Stimulated activated CD4-positive, alpha-beta T cell treated with anti-CD3 and anti-CD28 coated beads, Interleukin-15, amount 100 ng/mL, for 1 hour (primary cell): Measurements from ENCODE around the gene ASGR2.
"Not testable (repeated sequence)": the region's sequence is repeated elsewhere in the genome, so short reads cannot be mapped to it uniquely, and the experiment has no call there.

Source experiments
- DNase-seq, 2 donors: peaks; one replicate each; pipeline ENCODE4 v3.0.0-alpha.2; 2020; ENCODE audit warnings: low read depth in 1 of 2, low spot score in 1 of 2

The ASGR2 gene

DNA sequence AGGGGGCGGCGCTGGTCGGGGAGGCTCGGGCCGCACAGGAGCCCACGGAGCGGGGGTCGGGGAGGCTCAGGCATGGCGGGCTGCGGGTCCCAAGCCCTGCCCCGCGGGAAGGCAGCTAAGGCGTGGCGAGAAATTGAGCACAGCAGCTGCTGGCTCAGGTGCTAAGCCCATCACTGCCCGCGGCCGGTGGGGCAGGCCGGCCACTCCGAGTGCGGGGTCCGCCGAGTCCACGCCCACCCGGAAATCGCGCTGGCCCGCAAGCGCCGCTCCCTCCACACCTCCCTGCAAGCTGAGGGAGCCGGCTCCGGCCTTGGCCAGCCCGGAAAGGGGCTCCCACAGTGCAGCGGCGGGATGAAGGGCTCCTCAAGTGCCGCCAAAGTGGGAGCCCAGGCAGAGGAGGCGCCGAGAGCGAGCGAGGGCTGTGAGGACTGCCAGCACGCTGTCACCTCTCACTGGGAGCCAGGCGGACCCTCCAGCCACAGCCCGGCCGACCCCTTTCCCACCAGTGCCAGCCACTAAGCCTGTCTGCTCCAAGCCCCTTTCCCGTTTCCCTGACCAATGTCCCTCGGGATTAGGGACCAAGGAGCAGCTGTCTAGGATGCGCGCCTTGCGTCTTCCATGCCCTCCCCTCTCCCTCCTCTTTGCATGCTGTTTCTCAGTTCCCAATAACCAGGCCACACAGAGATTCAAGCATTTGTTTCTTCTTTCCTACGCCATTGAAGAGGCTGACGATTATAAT, 13.8 kb downstream of the ASGR2 start:
- not testable (repeated sequence) for DNase-seq

DNA sequence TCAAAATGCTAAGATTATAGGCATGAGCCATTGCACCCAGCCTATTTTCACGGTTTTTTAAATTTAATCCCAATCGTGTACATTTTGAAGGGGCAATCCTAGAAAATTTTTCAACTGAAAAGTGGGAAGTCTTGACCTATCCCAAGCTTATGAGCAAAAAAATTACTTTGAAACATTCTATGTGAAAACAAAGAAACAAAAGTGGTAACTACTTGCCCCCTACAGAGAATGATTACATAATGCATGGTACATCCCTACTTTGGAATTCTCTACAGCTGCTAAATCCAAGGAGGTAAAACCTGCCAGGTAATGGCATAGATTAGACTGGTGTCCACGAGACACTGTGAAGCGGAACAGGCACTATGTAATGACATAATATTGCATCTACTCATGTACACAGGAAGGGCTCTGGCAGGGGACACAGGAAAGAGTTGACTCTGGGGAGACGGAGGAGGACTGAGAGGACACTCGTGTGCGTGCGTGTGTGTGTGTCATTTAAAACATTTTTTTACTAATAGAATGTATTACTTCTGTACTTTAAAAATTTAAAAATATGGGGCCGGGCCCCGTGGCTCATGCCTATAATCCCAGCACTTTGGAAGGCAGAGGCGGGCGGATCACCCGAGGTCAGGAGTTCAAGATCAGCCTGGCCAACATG, 15.7 kb downstream of the ASGR2 start:
- DNase-seq: no peak

DNA sequence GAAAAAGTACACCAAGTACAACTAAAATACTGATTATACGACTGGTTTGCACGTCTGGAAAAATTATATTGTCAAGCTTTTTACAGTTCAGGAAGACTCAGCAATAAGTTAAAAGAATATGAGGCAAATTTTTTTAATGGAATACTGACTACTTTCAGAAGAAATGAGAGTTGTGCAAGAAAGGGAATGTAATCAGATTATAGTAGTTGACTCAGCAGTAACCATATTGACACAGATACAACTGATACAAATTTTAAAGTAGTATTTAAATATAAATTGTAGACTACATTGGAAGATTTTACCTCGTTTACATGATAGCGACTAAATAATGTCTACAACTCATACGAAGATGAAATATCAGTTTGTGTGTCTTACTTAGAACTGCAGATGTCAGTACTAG, 16.7 kb downstream of the ASGR2 start:
- no peak for DNase-seq

DNA sequence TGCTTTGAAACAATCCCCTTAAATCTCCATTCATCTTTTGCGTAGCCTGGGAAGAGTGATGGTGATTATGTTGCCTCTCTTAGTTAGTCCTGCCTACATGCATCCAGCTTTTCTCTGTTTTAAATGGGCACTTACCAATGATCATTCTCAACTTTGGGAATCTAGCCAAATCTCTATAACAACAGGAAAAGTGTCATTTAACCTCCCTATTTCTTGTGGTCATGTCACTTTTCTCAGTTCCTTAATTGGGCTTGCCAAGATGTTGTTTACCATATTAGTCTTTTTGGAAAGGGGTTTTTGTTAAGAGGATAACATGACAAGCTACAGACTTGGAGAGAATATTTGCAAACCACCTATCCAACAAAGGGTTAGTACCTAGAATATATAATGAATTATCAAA, 19.0 kb downstream of the ASGR2 start:
- DNase-seq: no peak

DNA sequence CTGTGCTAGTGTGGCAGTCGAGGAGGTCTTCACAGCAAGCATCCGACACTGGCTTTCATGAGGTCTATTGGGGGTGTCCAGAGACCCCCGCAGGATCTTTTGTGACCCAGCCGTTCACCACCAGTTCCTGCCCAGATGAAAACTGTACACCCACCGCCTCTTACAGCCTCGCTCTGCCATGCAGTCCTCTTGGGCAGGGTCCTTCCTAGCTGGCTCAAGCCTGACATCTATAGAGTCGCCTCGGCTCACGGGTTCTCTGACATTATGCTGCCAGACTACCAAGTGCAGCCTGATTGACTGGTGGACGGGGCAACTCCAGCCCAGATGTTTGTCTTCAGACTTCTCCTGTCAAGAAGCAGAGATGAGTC, 20.0 kb downstream of the ASGR2 start:
- DNase-seq: no peak

DNA sequence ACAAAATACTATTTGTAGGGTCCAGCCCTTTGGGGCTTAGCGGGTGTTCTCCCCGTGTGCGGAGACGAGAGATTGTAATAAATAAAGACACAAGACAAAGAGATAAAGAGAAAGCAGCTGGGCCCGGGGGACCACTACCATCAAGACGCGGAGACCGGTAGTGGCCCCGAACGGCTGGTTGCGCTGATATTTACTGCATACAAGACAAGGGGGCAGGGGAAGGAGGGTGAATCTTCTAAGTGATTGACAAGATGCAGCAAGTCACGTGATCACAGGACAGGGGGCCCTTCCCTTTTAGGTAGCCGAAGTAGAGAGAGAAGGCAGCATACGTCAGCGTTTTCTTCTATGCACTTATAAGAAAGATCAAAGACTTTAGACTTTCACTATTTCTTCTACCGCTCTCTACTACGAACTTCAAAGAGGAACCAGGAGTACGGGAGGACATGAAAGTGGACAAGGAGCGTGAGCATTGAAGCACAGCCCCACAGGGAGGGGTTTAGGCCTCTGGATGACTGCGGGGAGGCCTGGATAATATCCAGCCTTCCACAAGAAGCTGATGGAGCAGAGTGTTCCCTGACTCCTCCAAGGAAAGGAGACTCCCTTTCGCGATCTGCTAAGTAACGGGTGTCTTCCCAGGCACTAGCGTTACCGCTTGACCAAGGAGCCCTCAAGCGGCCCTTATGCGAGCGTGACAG, 23.2 kb downstream of the ASGR2 start:
- DNase-seq: not testable (repeated sequence)

DNA sequence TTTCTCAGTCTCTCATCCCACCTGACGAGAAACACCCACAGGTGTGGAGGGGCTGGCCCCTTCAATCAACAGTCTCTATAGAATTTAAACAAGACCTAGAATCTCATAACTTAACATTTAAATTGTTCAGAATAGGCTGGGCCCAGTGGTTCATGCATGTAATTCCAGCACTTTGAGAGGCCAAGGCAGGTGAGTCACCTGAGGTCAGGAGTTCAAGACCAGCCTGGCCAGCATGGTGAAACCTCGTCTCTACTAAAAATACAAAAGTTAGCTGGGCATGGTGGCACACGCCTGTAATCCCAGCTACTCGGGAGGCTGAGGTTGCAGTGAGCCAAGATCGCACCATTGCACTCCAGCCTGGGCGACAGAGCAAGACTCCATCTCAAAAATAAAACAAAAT, 25.1 kb downstream of the ASGR2 start:
- DNase-seq: not testable (repeated sequence)

DNA sequence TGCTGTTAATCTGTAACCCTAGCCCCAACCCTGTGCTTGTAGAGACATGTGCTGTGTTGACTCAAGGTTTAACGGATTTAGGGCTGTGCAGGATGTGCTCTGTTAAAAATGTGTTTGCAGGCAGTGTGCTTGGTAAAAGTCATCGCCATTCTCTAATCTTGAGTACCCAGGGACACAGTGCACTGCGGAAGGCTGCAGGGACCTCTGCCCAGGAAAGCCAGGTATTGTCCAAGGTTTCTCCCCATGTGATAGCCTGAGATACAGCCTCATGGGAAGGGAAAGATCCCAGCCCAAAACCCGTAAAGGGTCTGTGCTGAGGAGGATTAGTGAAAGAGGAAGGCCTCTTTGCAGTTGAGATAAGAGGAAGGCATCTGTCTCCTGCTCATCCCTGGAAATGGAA, 26.2 kb downstream of the ASGR2 start:
- not testable (repeated sequence) for DNase-seq

DNA sequence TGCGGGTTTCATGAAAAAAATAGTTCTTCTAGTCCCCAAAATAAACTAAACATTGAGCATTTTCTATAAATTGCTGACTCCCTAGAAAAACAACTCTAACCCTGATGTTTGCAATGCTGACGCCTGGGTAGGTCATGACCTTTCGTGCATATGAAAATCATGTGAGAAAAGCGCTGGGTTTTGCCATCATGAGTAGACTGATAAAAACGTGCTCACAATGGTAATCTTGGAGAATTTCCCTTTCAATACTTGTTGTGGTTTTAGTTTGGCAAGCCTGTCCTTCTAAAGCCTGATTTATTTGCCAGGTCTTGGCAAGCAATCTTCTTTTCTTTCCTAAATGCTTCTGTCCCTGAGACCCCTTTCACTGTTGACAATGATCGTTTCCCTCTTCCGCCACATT, 30.5 kb downstream of the ASGR2 start:
- DNase-seq: no peak

DNA sequence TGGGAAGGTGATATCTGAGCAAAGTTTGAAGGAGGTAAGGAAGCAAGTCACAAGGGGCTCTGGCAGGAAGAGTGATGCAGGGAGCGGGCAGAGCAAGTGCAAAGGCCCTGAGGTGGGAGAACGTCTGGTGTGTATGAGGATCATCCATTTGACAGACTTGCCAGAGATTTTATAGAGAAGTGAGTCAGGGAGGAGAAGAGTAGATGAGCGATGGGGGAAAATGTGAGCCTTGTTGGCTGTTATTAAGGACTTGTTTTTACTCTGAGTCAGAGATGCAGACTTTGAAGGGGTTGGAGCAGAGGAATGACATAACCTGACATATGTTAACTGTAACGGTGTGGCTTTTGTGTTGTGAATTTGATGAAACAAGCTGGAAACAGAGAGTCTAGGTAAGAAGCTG, 31.0 kb downstream of the ASGR2 start:
- DNase-seq: no peak

DNA sequence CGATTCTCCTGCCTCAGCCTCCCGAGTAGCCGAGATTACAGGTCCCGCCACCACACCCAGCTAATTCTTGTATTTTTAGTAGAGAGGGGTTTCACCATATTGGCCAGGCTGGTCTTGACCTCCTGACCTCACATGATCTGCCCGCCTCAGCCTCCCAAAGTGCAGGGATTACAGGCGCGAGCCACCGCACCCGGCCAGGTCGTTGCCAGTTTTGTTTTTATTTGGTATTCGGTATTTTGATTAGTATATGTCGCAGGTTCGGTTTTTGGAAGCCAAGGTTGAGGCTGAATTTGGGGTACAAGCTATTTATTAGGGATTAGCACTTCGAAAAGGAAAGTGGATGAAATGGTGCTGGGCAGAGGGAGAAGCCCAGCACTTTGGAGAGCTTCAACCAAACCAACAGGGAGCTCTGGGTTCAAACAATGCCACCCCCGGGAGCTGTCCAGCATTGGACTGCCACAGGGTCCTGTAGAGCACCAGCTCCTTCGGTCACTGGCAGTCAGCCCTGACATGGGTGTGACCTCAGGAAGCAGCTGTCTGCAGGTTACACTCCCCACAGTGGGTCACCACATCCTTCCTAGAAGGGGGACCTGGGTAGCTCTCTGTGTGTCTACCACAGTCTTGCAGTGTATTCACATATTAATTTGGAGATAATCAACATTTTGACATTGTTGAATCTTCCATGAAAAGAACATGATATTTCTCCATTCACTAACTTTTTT, 33.1 kb downstream of the ASGR2 start:
- DNase-seq: no peak

DNA sequence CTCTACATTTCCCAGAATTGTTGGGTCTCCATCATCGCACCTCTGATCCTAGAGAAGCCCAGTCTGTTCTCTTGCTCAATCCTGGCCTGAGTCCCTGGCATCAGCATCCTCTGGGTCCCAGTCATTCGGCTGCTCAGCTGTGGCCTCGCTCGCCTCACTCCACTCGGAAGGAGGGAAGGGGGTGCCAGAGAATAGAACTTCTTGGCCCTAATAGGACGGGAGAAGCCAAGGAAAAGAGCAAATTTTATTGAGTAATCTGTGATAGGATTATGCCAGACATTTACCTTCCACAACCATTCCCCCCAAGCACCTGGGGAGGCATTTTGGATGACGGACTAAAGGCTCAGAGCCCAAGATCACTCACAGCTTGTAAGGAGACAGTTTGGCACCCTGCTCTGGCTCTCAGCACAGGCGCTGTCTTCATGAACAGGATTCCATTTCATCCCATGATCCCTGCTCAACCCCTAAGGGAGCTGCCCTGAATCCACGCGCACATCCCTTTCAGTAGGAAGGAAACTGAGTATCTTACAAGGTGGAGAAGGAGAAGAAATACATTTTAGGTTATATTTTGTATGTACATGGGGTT, 34.1 kb downstream of the ASGR2 start:
- no peak for DNase-seq

DNA sequence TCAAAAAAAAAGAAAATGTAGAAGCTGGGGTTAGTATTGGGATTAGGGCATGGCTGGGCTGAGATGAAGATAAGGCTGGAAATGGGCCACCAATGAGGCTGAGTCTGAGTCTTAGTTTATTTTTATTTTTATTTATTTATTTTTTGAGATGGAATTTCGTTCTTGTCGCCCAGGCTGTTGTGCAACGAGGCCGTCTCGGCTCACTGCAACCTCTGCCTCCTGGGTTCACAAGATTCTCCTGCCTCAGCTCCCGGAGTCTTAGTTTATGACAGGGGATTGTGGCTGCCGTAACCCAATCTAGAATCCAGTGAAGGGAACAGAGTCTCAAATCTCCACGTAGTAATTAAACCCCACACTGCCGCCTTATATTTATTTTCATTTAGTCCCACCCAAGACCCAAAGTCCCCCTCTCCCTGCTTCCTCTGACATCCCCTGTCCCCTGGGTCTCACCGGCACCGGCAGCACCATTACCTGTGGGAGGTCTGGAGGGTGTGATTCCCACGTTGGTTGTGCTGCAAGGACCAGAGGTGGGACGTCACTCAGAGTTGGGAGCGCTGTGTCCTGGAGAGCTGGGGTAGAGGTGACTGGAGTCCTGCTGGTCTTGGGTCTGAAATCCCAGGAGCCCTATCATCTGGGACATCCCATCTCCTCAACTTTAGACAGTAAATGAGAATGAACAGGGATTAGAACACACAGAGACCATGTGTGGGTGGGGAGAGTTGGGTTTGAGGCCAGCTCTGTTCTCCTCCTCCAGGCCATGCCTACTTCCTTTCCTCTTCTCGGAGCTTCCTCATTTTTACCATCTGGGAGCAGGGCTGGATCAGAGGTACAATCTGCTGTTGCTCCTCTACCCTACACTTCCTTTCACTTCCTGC, 34.8 kb downstream of the ASGR2 start, which contains the start of gene CLEC10A:
CLEC10A (minus strand) TSS at position 671 of the 875 bp plus-strand sequence. CDS start 1,439 bp downstream, outside the sequence.
- no peak for DNase-seq

DNA sequence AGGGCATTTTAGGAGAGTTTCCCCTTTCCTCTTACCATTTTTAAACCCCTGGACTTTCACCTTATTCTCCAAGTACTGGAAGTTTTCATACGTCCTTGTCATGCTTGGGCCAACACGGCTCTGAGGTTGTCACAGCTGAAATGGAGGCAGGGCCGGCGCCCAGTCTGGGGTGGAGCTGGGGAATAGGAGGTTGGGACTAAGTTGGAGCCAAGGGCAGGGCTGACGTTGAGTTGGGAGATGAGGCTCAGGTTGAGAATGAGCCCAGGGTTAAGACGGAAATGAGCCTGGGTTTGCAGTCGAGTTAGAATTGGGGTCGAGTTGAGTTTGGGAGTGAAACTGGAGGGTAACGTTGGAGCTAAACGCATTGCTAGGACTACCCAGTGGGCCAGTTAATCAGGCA, 35.9 kb downstream of the ASGR2 start:
- DNase-seq: no peak

DNA sequence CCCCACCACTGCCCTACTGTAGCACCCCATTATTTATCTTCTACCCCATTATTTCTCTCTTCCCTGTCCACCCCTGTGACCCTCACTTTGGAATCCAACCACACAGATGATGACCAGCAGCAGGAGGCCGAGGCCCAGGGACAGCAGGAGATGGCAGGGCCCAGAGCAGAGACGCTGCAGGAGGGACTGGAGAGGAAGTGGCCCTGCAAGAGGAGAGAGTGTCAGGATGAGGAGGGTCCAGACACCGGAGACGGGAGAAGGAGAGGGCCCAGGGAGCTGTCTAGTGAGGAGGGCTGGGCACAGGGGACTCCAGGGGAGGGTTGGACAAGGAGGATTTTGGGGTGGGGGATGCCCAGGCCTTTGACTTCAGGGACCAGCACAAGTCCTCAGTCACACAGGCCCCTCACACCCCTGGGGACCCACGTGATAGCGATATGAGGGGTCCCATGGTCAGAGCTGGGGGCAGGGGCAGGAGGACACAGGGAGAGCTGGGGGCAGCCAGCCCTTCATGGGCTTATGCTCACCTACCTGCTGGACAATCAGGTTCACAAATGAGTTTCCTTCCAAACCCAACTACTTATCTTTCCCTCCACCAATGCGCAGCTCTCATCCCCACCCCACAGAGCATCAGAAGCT, 36.6 kb downstream of the ASGR2 start:
- no peak for DNase-seq

DNA sequence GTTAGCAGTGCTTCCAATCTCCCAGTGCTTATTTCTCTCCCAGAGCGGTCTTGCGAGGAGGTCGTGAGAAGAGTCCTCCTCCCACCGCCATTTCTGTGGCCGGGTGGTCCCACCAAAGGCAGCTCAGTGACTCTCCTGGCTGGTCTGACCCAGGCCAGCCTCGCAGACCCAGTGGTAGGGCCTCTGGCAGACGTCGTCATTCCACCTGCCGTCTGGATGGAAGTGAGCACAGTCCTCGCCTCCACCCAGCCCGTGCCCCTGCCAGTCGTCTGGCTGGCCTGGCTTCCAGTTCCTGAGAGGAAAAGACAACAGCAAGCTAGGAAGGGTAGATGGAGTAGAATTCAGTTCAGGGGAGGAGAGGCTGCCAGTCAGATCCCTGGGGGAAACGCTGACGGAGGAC, 39.7 kb downstream of the ASGR2 start:
- no peak for DNase-seq

DNA sequence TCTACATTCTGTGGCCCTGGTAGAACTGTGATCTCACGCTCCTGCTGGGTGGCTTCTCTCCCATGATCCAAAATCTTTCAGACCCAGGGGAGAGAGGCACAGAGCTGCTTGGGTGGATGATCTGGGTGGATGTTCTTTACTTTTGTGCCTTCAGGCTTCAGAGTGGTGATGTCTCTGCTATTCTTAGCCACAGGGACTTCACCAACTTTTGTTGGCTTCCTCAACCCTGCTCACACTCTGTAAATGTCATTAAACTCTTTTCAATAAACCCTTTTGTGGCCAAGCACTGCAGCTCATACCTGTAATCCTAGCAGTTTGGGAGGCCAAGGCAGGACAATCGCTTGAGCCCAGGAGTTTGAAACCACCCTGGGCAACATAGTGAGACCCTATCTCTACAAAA, 42.2 kb downstream of the ASGR2 start:
- DNase-seq: no peak

DNA sequence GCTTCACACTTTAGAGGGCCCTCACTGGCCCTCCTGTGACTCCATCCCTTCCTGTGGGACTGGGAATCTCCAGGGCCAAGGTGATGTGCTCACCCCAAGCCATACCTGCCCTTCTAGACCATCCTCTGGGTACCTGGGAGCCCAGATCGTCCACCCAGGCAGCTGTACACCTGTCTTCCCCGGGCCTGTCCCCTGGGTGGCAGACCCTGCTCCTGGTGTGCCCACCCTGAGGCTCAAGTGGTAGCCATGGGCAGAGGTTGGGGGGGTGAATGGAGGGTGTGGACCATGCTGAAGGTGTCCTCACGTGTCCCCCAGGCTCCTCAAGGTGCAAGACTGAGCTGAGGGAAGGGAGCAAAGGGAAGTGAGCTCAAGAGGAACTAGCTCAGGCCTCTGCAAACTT, 43.9 kb downstream of the ASGR2 start:
- no peak for DNase-seq

DNA sequence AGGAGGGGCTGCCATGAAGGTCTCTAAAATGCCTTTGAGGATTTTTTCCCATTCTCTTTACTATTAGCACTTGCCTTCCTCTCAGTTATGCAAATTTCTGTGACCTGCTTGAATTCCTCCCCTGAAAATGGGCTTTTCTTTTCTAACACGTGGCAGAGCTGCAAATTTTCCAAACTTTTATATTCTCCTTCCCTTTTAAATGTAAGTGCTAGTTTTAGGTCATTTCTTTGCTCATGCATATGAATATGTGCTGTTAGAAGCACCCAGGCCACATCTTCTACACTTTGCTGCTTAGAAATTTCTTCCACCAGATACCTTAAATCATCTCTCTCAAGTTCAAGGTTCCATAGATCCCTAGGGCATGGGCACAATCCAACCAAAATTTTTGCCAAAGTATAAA, 46.4 kb downstream of the ASGR2 start:
- DNase-seq: no peak

DNA sequence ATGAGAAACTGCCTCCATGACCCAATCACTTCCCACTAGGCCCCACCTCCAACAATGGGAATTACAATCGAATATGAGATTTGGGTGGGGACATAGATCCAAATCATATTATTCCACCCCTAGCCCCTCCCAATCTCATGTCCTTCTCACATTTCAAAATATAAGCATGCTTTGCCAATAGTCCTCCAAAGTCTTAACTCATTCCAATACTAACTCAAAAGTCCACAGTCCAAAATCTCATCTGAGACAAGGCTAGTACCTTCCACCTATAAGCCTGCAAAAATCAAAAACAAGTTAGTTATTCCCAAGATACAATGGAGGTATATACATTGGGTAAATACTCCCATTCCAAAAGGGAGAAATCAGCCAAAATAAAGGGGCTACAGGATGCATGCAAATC, 47.4 kb downstream of the ASGR2 start:
- no peak for DNase-seq
